Gastrocnemius medialis (tissue), 4 donors: ENCODE results near the gene JAG1. TPM values are rescaled to one million over a fixed set of nuclear protein-coding genes. Genes with fewer than 3 reads are reported as not detected.

Experiments used
- ATAC-seq, 2 donors: fragments of 150-250 bp; one replicate each; pipeline ENCODE4 v1.9.1; 2016
- DNase-seq, 2 donors: peaks; one replicate each; pipeline ENCODE4 v3.0.0-alpha.2; 2019
- H3K27ac ChIP-seq, 4 donors: fragments of 200-600 bp; sonication (generic); 1 replicate in 1 of 4; 2 replicates in 3 of 4; pipeline ENCODE4 v1.5.1; 2016 to 2018; ENCODE audit warnings: mild to moderate bottlenecking in 2 of 4, moderate library complexity in 1 of 4
- H3K27me3 ChIP-seq, 3 donors: fragments of 200-600 bp; sonication (generic) in 2 of 3; 1 replicate in 1 of 3; 2 replicates in 2 of 3; pipeline versions ENCODE4 v1.5.1 to v1.6.0; 2016 to 2019; ENCODE audit warnings: mild to moderate bottlenecking in 1 of 3, moderate library complexity in 1 of 3
- H3K36me3 ChIP-seq, 2 donors: fragments of 200-600 bp; sonication (generic) in 1 of 2; one replicate each; pipeline ENCODE4 v1.5.1; 2017 to 2018
- H3K4me1 ChIP-seq, 2 donors: fragments of 200-600 bp; sonication (generic) in 1 of 2; one replicate each; pipeline ENCODE4 v1.5.1; 2016 to 2017; ENCODE audit warnings: mild to moderate bottlenecking in 2 of 2
- H3K4me3 ChIP-seq, 4 donors: fragments of 200-600 bp; sonication (generic) in 3 of 4; 1 replicate in 1 of 4; 2 replicates in 3 of 4; pipeline ENCODE4 v1.5.1; 2016 to 2019; ENCODE audit warnings: mild to moderate bottlenecking in 2 of 4
- H3K9me3 ChIP-seq, 3 donors: fragments of 200-600 bp; sonication (generic) in 2 of 3; 1 replicate in 1 of 3; 2 replicates in 2 of 3; pipeline ENCODE4 v1.5.1; 2016 to 2019
- POLR2A ChIP-seq, 2 donors: fragments of 450-650 bp; IDR thresholded peaks; one replicate each; pipeline ENCODE4 v1.6.1; 2017; ENCODE audit warnings: antibody characterized with exemption in 2 of 2, mild to moderate bottlenecking in 2 of 2, moderate library complexity in 2 of 2
- in situ Hi-C, 4 donors: fragments of 200-750 bp; cut with MboI; loops; one replicate each; pipeline versions ENCODE4 v1.15.0 to v1.8.0; 2017; ENCODE audit warnings: low sequenced_read_pairs in 4 of 4
- intact Hi-C: fragments of 100-400 bp; cut with DNase I; formaldehyde crosslinking; loops from one replicate; pipeline ENCODE4 v1.15.1; 2023; ENCODE audit warnings: low total_unique reads
- total RNA-seq, 4 donors: library from RNA; depleted of rRNA; stranded (reverse); fragments of >200 nt; gene quantifications; one replicate each; pipeline versions ENCODE4 v1.1.0 to v1.2.3, GENCODE V29; 2016
- TF ChIP-seq, protein P1 (sequence below), 5 experiments: fragments of 450-650 bp in 3 of 5; fragments of 200-600 bp in 2 of 5; sonication (generic) in 2 of 5; IDR thresholded peaks in 4 of 5; conservative IDR thresholded peaks in 1 of 5; 1 replicate in 4 of 5; 2 replicates in 1 of 5; pipeline ENCODE4 v1.5.1; 2016 to 2019; ENCODE audit warnings: antibody characterized with exemption in 5 of 5, mild to moderate bottlenecking in 3 of 5, moderate library complexity in 3 of 5

Gene JAG1
- total RNA-seq, 4 donors from 2014 or later = 10.3 to 19.6 (median 13.2) TPM

DNA sequence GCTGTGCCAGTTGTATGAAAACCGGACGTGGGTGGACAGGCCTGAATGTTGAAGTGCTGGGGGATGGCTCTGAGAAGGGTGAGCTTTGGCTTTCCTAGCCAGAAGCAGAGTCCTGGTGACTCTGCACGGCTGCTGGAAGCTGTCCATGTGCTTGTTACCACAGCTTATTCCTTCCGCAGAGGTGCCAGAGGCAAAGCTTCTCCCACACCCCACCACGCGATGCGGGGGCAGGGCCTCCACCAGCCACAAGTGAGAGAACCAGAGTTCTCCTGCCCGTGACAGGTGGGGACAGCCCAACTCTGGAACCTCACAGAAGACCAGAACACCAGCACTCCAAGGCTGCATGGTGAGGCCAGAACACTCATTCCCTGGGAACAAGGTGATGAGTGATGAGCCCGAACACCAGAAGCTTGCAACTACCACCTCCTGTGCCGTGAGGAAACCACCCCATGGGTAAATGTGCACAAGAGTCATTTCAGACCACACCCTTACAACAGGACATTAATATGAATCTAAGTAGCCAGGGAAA is 36.7 kb downstream of the JAG1 start:
- H3K27ac ChIP-seq = peak overlapping the region; percentile 37 to 66 (median 62)
- ATAC-seq = peak in 1 of 2 donors; percentile 29
- H3K4me1 ChIP-seq = peaks cover 17 to 25% of the 10 kb centered on the region in 2 donors
- H3K36me3 ChIP-seq = peaks cover 0 to 13% of the 10 kb centered on the region in 2 donors
- peak in 1 of 2 donors; percentile 28 for DNase-seq
- H3K9me3 ChIP-seq = no peaks in the 10 kb centered on the region
- intact Hi-C loops (no loop called here), in situ Hi-C loops (no loop called here)
- no peak for TF ChIP-seq POLR2A (IDR thresholded peaks at IDR 0.05)
- TF ChIP-seq, protein P1, sequence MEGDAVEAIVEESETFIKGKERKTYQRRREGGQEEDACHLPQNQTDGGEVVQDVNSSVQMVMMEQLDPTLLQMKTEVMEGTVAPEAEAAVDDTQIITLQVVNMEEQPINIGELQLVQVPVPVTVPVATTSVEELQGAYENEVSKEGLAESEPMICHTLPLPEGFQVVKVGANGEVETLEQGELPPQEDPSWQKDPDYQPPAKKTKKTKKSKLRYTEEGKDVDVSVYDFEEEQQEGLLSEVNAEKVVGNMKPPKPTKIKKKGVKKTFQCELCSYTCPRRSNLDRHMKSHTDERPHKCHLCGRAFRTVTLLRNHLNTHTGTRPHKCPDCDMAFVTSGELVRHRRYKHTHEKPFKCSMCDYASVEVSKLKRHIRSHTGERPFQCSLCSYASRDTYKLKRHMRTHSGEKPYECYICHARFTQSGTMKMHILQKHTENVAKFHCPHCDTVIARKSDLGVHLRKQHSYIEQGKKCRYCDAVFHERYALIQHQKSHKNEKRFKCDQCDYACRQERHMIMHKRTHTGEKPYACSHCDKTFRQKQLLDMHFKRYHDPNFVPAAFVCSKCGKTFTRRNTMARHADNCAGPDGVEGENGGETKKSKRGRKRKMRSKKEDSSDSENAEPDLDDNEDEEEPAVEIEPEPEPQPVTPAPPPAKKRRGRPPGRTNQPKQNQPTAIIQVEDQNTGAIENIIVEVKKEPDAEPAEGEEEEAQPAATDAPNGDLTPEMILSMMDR (IDR thresholded peaks at IDR 0.05 in 4 of 5, conservative IDR thresholded peaks at IDR 0.05 in 1 of 5) = no peak
- H3K27me3 ChIP-seq = no peaks in the 10 kb centered on the region
- H3K4me3 ChIP-seq = no peak overlapping the region

DNA sequence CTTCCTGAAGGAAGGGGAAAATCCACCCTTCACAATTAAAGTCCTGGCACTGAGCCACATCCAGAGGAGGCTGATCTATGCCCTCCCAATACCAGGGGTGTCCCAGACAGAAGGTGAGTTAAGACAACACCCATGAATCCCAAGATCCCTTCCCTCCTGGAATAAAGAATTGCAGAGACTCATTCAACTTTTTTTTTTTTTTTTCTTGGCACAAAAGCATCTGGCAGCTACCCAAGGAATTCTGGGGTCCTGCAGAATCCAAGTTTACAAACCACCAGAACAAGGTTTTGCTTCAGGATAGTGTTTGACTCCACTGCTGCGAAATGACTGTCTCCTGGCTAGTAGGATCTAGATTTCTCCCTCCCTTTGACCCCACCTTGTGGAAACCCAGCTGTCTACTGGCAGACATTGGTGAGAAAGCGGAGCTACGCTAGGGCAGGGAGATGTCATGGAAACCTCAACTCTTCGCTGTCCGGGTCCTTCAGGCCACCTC is 37.4 kb downstream of the JAG1 start:
- H3K36me3 ChIP-seq = peaks cover 0 to 6% of the 10 kb centered on the region in 2 donors
- intact Hi-C loops (no loop called here), in situ Hi-C loops (no loop called here)

DNA sequence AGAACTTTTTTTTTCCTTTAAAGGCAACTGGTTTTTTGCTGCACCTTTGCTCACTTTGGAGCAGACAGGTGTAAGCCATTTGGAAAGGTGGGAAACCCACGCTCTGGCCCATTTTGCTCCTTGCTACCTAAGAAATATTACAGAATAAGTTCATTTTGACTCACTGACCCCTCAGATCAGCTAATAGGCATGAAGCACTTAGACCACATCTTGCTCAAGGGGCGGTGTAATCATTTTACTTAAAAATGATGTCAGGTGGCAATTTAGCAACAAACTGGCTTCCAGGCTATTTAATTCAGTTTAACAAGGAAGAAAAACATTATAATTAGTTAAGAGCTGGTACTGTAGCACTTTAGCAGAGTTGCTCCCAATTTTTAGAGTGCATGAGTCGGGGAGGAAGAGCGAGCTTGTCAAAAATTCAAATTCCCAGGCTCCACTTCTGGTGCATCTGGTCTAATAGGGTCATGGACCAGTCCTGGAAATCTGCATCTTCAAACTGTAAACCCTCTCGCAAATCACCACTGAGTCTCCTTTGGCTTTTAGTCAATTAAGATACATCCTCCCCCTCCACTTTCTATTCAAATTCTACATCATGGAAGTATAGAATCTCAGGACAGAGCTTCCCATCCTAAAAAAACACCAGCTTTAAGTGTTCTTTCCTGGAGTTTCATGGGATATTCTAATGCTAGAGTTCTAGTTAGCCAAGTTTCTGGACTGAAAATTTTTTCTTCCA is 38.2 kb downstream of the JAG1 start:
- intact Hi-C loops = loop anchor here (2.0 kb wide), 1 partner anchor 77 kb away; no protein-coding TSS in a partner anchor
- no peaks in the 10 kb centered on the region for H3K27me3 ChIP-seq
- peak overlapping the region; percentile 37 to 66 (median 62) for H3K27ac ChIP-seq
- H3K9me3 ChIP-seq = no peaks in the 10 kb centered on the region
- ATAC-seq = no peak
- no peak for DNase-seq
- no peak overlapping the region for H3K4me3 ChIP-seq
- TF ChIP-seq POLR2A (IDR thresholded peaks at IDR 0.05) = no peak
- TF ChIP-seq, protein P1 (IDR thresholded peaks at IDR 0.05 in 4 of 5, conservative IDR thresholded peaks at IDR 0.05 in 1 of 5) = no peak
- peaks cover 17 to 25% of the 10 kb centered on the region in 2 donors for H3K4me1 ChIP-seq
- no peaks in the 10 kb centered on the region for H3K36me3 ChIP-seq
- in situ Hi-C loops = no loop called here

More for the DNA sequence above, 37.4 kb downstream of the JAG1 start:
- H3K27me3 ChIP-seq = no peaks in the 10 kb centered on the region
- ATAC-seq (peak; percentile 51 to 53), DNase-seq (no peak)
- TF ChIP-seq, protein P1 (IDR thresholded peaks at IDR 0.05 in 4 of 5, conservative IDR thresholded peaks at IDR 0.05 in 1 of 5) = no peak
- no peaks in the 10 kb centered on the region for H3K9me3 ChIP-seq
- H3K27ac ChIP-seq = peak overlapping the region; percentile 37 to 66 (median 62)
- peaks cover 17 to 25% of the 10 kb centered on the region in 2 donors for H3K4me1 ChIP-seq
- H3K4me3 ChIP-seq = no peak overlapping the region

DNA sequence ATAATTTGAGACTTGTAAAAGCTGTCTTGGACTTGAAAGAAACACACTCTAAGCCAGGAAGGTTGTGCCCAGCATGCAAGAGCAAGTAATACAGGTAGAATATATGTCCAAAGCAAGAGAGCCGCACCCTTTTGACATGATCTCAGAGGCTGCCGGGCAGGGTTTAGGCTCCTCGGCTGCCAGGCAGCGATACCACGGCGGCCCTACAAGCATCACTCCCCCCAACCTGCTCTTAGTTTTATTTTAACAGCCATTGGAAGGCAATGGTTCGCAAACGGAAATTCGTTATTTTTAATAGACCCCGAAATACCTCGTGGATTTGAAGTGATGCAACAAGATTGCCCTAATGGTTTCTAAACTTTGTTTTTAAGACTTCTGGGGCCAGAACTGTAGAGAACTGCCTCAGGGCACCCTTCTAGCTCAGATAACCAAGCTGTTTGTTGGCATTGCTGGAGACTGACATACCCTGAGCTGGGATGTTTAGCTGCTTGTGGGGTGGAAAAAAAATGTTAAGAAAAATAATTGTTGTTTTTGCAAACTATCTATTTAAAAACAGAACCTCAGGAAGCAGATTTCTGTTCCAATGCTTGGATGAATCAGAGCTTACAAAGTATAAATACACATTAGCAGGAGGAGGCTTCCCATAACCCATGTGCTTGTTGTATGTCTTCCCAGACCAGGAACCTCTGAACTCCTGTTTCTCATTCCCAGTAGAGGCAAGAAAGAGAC is 39.0 kb downstream of the JAG1 start:
- Histone ChIP-seq H3K27ac (peak overlapping the region; percentile 37 to 66 (median 62)), H3K36me3 (no peaks in the 10 kb centered on the region), H3K4me3 (no peak overlapping the region), H3K27me3 (no peaks in the 10 kb centered on the region), H3K9me3 (no peaks in the 10 kb centered on the region), H3K4me1 (peaks cover 17 to 25% of the 10 kb centered on the region in 2 donors)
- ATAC-seq (no peak), DNase-seq (no peak)
- TF ChIP-seq, protein P1 (IDR thresholded peaks at IDR 0.05 in 4 of 5, conservative IDR thresholded peaks at IDR 0.05 in 1 of 5) = no peak
- TF ChIP-seq POLR2A (IDR thresholded peaks at IDR 0.05) = no peak
- intact Hi-C loops (loop anchor here (2.0 kb wide), 1 partner anchor 76 kb away; no protein-coding TSS in a partner anchor), in situ Hi-C loops (no loop called here)
